HCT116 (cell line): ENCODE results near the gene AHI1.

Source experiments
- ATF3 ChIP-seq: IDR thresholded peaks from 2 replicates; pipeline ENCODE4 v1.6.1; 2012
- CEBPB ChIP-seq: IDR thresholded peaks from 2 replicates; pipeline ENCODE4 v1.6.1; 2012; ENCODE audit warnings: low read depth
- CTCF ChIP-seq, 3 experiments: fragments of 200-600 bp in 1 of 3; sonication (generic) in 1 of 3; IDR thresholded peaks in 2 of 3; conservative IDR thresholded peaks in 1 of 3; 2 replicates each; pipeline ENCODE4 v1.5.1; 2012 to 2017; ENCODE audit warnings: low read depth in 2 of 3, low read length in 2 of 3, antibody characterized with exemption in 1 of 3, borderline replicate concordance in 1 of 3, control low read depth in 1 of 3, mild to moderate bottlenecking in 1 of 3, mixed read lengths in 1 of 3, mixed run types in 1 of 3, moderate library complexity in 1 of 3; ENCODE audit not compliant: insufficient read depth in 1 of 3
- FOSL1 ChIP-seq: IDR thresholded peaks from 2 replicates; pipeline ENCODE4 v1.6.1; 2012; ENCODE audit warnings: low read depth
- JUND ChIP-seq: IDR thresholded peaks from 2 replicates; pipeline ENCODE4 v1.6.1; 2012
- MAX ChIP-seq: IDR thresholded peaks from 2 replicates; pipeline ENCODE4 v1.6.1; 2012
- POLR2A ChIP-seq: IDR thresholded peaks from 2 replicates; pipeline ENCODE4 v1.7.0; 2011; ENCODE audit warnings: borderline replicate concordance; ENCODE audit not compliant: insufficient read depth, insufficient read length; ENCODE audit errors: extremely low read depth
- POLR2AphosphoS5 ChIP-seq: IDR thresholded peaks from 2 replicates; pipeline ENCODE4 v1.6.1; 2011; ENCODE audit warnings: mild to moderate bottlenecking, low read depth, low read length, moderate library complexity
- REST ChIP-seq: IDR thresholded peaks from 2 replicates; pipeline ENCODE4 v1.6.1; 2012; ENCODE audit warnings: low read depth

- TF ChIP-seq CTCF (IDR thresholded peaks at IDR 0.05 in 2 of 3, conservative IDR thresholded peaks at IDR 0.05 in 1 of 3; ENCODE audit: borderline replicate concordance in 1 of 3, insufficient read depth in 1 of 3, low read depth in 2 of 3, low read length in 2 of 3) (no peak), MAX (no peak), POLR2AphosphoS5 (no peak), ATF3 (no peak), FOSL1 (no peak), REST (no peak), JUND (no peak), POLR2A (no peak), CEBPB (no peak)
These were observed 225.9 kb downstream of the AHI1 start for GRCh38 chr6:135271626-135272025.
